ENCODE measurements around the gene TNRC6C.

Gene TNRC6C

GRCh38 chr17:78143214-78144146 lies 185.0 kb downstream of the TNRC6C start:
- Histone ChIP-seq H3K27ac (ENCODE audit: low read length) (no peak overlapping the region), H4K20me1 (ENCODE audit: insufficient read depth, low read length) (peaks cover under 1% of the 10 kb centered on the region; the same call in 1 of the 2 replicates), H3K4me1 (ENCODE audit: insufficient read depth, low read length) (no peaks in the 10 kb centered on the region), H3K9ac (ENCODE audit: low read depth, low read length) (no peak overlapping the region), H3K9me3 (ENCODE audit: insufficient read depth, low read length, severe bottlenecking) (no peaks in the 10 kb centered on the region), H2AFZ (ENCODE audit: low read depth, low read length) (no peak overlapping the region), H3K36me3 (ENCODE audit: insufficient read depth, low read length) (no peaks in the 10 kb centered on the region), H3K4me3 (ENCODE audit: low read depth in 1 of 2, low read length in 2 of 2) (no peak overlapping the region), H3K27me3 (ENCODE audit: insufficient read depth, low read length, poor library complexity) (no peaks in the 10 kb centered on the region), H3K79me2 (ENCODE audit: insufficient read depth, low read length) (no peaks in the 10 kb centered on the region), H3K4me2 (ENCODE audit: insufficient read depth, low read length) (no peak overlapping the region)
- ATAC-seq (ENCODE audit: insufficient read depth, low read depth) (no peak), DNase-seq (no peak)
- TF ChIP-seq EZH2 (IDR thresholded peaks at IDR 0.05; ENCODE audit: borderline replicate concordance, low read depth, low read length, severe bottlenecking) (no peak), CTCF (IDR thresholded peaks at IDR 0.05; ENCODE audit: borderline replicate concordance, extremely low read depth, low read length, poor library complexity, severe bottlenecking) (no peak)

- DNase-seq (no peak), ATAC-seq (ENCODE audit: insufficient read depth, low read depth) (no peak)
- Histone ChIP-seq H3K4me1 (ENCODE audit: insufficient read depth, low read length) (no peaks in the 10 kb centered on the region), H3K27ac (ENCODE audit: low read length) (no peak overlapping the region), H3K9ac (ENCODE audit: low read depth, low read length) (no peak overlapping the region), H3K36me3 (ENCODE audit: insufficient read depth, low read length) (no peaks in the 10 kb centered on the region), H3K27me3 (ENCODE audit: insufficient read depth, low read length, poor library complexity) (no peaks in the 10 kb centered on the region), H4K20me1 (ENCODE audit: insufficient read depth, low read length) (no peaks in the 10 kb centered on the region; the same call in 1 of the 2 replicates), H3K4me3 (ENCODE audit: low read depth in 1 of 2, low read length in 2 of 2) (no peak overlapping the region), H3K4me2 (ENCODE audit: insufficient read depth, low read length) (no peak overlapping the region), H3K79me2 (ENCODE audit: insufficient read depth, low read length) (no peaks in the 10 kb centered on the region), H2AFZ (ENCODE audit: low read depth, low read length) (no peak overlapping the region), H3K9me3 (ENCODE audit: insufficient read depth, low read length, severe bottlenecking) (no peaks in the 10 kb centered on the region)
- TF ChIP-seq EZH2 (IDR thresholded peaks at IDR 0.05; ENCODE audit: borderline replicate concordance, low read depth, low read length, severe bottlenecking) (no peak), CTCF (IDR thresholded peaks at IDR 0.05; ENCODE audit: borderline replicate concordance, extremely low read depth, low read length, poor library complexity, severe bottlenecking) (no peak)
Observed at GRCh38 chr17:78144147-78144719, 185.7 kb downstream of the TNRC6C start.

DNA sequence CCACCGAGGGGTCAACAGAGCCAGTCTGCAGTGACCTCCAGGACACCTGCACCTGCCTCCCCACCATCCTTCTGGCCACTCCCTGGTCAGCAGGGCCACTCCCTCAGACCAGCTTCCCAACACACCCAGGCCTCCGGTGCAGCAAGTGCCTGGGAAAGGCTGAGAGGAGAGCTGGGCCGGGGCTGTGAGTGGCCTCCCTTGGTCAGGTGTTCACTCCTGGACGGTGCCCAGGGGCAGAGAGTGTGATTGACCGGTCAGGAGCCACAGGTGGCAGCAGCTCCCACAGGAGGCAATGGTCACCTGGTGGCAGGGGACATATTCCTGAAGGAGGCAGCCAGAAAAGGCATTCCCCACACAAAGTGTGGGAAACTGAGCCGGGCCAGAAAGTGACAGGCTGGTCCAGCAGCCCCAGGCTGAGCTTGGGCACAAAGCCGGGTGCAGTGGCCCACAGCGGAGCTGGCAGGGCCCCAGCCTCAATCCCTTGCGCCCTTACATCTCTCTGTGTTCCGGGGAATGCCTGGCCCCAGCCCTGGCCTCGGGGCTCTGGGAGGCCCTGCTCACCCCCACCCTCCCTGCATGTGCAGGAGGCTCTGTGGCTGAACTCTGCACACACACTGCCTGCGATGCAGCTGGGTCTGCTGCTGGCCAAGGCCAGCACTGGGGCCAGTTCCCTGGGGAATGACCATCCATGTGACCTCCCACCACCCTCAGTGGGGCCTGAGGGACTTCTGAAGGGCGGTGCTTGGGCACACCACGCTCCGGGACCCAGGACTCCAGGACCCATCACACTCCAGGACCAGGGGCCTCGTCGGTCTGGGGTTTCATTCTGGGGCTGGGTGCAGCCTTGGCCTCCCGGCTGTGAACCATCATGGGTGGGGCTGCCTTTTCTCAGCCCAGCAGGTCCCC lies 186.5 kb downstream of the TNRC6C start:
- no peaks in the 10 kb centered on the region; the same call in 1 of the 2 replicates for H4K20me1 ChIP-seq (ENCODE audit: insufficient read depth, low read length)
- H3K36me3 ChIP-seq (ENCODE audit: insufficient read depth, low read length): no peaks in the 10 kb centered on the region
- DNase-seq (no peak), ATAC-seq (ENCODE audit: insufficient read depth, low read depth) (no peak)
- no peak overlapping the region for H3K4me3 ChIP-seq (ENCODE audit: low read depth in 1 of 2, low read length in 2 of 2)
- H3K27ac ChIP-seq (ENCODE audit: low read length): no peak overlapping the region
- H3K9ac ChIP-seq (ENCODE audit: low read depth, low read length): no peak overlapping the region
- no peak overlapping the region for H2AFZ ChIP-seq (ENCODE audit: low read depth, low read length)
- H3K27me3 ChIP-seq (ENCODE audit: insufficient read depth, low read length, poor library complexity): no peaks in the 10 kb centered on the region
- H3K4me2 ChIP-seq (ENCODE audit: insufficient read depth, low read length): no peak overlapping the region
- H3K79me2 ChIP-seq (ENCODE audit: insufficient read depth, low read length): no peaks in the 10 kb centered on the region
- H3K9me3 ChIP-seq (ENCODE audit: insufficient read depth, low read length, severe bottlenecking): no peaks in the 10 kb centered on the region
- H3K4me1 ChIP-seq (ENCODE audit: insufficient read depth, low read length): no peaks in the 10 kb centered on the region
- TF ChIP-seq CTCF (IDR thresholded peaks at IDR 0.05; ENCODE audit: borderline replicate concordance, extremely low read depth, low read length, poor library complexity, severe bottlenecking) (no peak), EZH2 (IDR thresholded peaks at IDR 0.05; ENCODE audit: borderline replicate concordance, low read depth, low read length, severe bottlenecking) (no peak)
